CD4-positive, alpha-beta T cell treated with Interleukin-2 at 100 ng/mL for 4 hours (primary cell): ENCODE measurements around the gene LTB4R2.
"Not testable (repeated sequence)": the region's sequence is repeated elsewhere in the genome, so short reads cannot be mapped to it uniquely, and the experiment has no call there.

ENCODE experiments used
- DNase-seq: peaks from one replicate; pipeline ENCODE4 v3.0.0-alpha.2; 2020; ENCODE audit warnings: low spot score

The LTB4R2 gene

DNA sequence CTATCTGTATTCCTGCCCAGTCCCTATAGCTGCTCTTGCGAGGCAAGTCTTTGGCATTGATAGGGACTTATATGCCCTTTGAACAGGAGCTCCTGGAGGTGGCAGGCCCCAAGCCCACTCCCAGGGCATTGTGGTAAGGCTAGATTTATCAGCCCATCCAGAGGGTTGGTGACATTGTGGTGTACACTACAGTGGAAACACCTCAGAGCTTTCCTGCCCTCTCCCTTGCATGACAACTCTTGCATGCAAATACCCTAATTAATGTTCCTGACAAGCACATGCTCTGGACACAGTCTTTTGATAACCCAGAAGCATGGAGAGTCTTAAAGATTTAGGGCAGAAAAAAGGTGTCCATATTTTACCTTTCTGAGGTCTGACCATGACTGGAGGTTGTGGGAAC is 30.7 kb downstream of the LTB4R2 start:
- DNase-seq: no peak

DNA sequence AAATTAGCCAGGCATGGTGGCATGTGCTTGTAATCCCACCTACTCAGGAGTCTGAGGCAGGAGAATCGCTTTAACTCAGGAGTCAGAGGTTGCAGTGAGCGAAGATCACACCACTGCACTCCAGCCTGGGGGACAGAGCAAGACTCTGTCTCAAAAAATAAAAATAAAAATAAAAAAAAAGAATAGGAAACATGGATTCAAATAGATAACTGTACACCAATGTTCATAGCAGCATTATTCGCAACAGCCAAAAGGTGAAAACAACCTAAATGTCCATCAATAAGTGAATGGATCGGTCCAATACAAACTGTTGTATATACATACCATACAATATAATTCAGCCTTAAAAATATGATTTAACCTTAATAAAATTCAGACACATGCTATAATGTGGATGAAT is 32.9 kb downstream of the LTB4R2 start:
- DNase-seq: no peak

DNA sequence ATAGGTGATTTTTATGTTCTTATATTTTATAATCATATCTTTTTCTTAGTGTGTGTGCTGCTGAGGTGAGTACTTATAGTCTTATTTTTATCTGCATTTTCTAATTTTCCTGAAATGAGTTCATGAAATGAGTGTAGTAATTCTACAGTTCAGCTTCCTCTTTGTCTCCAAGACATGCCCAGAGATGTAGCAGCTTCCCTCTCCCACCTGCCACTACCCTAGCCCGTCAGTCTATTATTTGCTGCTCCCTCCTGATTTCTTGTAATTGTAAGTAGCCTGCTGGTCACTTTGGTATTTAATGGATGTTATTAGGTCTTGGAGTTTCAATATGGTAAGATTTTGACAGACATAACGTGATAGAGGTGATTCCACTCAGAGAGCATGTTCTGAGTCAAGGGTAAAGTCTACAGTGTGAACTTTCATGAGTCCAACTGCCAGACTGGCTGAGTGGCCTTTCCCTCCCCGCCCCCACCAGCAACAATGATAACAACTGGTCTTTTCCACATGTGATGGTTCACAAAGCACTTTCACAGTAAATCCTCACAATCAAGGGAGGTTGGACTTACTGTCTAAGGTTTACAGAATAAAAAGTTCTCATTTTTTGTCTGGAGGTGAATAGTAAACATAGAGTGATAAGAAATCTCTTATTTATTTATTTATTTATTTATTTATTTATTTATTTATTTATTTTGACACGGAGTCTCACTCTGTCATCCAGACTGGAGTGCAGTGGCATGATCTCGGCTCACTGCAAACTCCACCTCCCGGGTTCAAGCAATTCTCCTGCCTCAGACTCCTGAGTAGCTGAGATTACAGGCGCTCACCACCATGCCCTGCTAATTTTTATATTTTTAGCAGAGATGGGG is 34.1 kb downstream of the LTB4R2 start:
- DNase-seq: no peak

DNA sequence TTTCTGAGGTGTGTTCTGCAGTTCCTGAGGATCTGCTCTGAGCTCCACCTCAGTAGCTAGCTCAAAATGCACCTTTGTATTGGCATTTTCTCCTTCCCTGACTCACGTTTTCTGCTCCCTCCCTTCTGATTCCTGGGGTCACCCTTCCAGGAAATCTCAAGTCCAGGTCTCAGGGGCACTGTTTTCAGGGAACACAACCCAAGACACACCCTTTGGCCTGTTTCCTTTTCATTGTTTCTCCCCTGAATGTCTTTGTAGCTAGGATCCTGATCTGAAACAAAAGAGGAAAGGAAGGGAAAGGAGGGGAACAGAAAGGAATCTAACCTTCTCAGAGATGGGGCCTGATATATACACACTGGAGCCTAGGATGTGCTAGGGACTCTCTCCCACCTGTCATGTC is 37.2 kb downstream of the LTB4R2 start:
- DNase-seq: no peak

DNA sequence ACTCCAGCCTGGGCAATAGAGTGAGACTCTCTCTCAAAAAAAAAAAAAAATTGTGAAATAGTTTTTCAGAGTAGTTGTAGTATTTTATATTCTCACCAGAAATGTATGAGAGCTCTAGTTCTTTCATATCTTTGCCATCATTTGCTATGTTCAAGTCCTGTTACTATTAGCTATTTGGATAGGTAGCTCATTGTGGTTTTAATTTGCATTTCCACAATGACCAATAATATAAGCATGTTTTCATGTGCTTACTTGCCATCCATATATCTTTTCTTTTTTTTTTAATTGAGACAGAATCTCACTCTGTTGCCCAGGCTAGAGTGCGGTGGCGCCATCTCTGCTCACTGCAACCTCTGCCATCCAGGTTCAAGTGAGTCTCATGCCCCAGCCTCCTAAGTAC is 38.2 kb downstream of the LTB4R2 start:
- no peak for DNase-seq

DNA sequence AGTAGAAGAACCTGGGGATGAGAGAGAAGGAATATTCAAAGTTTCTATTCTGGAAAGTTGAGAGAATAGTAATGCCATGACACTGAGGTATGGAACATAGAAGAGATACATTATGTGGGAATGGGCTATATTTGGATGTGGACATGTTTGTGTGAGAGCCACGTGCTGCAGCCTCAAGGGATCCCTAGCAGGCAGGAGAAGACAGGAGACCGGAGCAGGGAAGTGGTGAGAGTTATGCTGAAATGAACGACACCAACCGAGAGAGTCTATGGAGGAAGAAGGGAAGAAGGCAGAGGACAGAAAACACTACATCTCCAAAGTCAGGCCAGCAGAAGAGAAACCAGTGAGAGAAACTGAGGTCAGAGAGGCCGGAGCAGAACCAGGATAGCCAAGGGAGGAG is 39.8 kb downstream of the LTB4R2 start:
- no peak for DNase-seq

DNA sequence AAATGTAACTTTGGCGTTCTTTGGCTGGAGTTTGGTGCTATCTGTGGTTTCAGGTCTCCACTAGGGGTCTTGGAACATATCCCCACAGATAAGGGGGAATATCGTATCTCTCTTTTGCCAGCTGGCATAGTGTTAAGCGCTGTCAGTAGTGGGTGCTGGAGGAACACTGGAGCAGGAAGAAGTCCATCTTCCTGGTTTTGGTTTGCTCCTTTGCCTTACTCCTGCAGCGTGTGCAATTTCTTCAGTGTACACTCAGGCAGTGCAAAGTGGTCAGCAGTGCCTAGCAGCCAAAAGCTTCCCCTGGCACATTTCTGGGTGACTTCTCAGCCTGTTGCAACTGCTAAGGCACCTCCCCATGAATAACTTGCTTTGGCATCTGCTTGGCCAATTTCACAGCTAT is 41.6 kb downstream of the LTB4R2 start:
- no peak for DNase-seq

DNA sequence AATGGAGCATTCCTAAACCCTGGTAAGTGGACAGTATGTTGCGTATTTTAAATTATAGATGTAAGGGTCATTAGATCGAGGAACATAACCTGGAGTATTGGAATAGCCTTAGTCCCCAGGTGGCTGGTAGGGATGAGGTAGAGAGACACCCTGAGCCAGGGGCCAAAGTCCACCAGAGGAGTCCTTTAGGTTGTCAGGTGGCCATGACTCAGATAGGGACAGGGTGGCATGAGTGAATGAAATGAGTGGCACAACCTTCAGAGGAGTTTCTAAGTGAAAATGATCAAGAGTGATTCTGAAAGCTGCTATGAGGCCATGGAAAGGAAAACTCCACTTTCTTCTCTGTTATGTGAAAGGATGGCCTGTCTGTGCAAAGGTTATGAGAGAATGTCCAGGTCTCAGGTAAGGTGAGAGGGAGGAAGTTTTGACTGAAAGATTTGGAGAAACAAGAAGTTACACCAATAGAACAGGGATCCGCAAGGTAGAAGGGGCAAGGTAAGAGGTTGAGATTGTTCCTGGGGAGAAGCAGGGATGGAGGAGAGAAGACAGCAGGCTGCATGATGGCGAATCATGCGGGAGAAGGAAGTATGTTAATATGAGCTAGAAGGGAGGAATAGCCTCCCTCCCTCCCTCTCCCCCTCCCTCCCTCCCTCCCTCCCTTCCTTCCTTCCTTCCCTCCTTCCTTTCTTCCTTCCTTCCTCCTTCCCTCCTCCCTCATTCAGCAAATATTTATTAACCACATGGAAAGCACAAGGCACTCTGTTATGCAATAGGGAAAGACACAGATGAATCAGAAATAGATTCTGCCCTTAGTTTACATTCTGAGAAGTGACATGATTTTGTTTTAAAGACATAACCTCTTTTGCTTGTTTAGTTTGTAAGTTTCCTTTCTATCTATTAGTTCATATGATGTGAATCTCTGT is 43.9 kb downstream of the LTB4R2 start:
- DNase-seq: no peak

DNA sequence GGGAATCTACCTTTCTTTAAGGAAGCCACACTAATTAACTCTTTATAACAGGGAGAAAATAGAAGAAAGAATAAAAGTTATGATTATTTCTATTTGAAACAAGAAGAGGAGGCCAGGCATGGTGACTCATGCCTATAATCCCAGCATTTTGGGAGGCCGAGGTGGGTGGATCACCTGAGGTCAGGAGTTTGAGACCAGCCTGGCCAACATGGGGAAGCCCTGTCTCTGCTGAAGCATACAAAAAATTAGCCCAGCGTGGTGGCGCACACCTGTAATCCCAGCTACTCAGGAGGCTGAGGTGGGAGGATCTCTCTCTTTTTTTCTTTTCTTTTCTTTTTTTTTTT is 44.5 kb downstream of the LTB4R2 start:
- not testable (repeated sequence) for DNase-seq

DNA sequence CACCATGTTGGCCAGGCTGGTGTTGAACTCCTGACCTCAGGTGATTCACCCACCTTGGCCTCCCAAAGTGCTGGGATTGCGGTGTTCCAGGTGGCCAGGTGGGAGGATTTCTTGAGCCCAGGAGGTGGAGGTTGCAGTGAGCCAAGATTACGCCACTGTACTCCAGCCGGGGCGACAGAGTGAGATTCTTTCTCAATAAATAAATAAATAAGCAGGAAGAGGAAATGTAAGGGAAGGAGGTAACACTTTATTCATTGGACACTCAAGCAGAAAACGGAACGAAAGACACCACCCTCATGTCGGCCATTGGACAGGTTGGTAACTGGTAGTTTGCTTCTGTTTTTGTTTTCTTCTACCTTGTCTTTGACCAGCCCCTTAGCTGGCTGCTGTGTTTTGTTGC is 45.1 kb downstream of the LTB4R2 start:
- DNase-seq: no peak

DNA sequence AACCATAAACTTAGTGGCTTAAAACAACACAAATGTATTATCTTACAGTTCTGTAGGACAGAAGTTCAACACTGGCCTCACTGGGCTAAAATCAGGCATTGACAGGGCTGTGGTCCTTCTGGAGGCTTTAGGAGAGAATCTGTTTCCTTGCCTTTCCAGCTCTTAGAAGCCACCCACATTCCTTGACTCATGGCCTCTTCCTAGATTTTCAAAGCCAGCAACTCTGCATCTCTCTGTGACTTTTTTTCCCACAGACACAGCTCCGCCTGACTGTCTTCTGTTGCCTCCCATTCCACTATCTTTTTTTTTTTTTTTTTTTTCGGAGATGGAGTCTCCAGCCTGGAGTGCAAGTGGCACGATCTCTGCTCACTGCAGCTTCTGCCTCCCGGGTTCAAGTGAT is 46.3 kb downstream of the LTB4R2 start:
- no peak for DNase-seq

DNA sequence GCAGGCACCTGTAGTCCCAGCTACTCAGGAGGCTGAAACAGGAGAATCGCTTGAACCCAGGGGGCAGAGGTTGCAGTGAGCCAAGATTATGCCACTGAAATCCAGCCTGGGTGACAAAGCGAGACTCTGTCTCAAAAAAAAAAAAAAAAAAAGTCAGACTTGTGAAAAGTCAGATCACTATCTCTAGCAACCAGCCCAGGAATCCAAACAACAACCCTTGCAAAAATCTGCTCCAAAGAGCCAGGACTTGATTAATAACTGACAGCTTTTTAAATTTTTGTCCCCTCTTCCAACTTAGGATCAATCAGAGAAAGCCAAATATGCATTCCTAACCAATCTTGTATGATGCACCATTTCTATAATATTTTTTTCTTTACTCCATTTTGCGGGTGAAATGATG is 50.3 kb downstream of the LTB4R2 start:
- DNase-seq: no peak

DNA sequence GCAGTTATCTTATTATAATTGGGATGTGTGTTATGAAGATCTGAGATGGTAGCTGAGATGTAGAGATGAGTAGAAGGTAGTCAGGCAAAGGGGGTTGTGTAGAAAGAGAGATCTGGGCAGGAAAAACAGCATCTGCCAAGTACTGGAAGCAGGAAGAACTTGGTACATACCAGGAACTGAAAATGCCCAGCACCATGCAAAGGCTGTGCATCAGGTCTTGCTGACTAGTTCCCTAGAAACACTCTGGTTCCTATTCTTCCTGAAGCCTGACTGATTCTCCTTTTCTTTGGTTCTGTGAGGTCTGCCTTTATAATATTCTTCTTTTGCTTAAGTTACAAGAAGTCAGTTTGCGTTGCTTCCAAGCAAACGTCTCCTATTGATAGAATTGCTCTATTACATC is 51.4 kb downstream of the LTB4R2 start:
- DNase-seq: no peak
